AG20443 (cell line): Measurements from ENCODE around the gene CLK1.
"Not testable (repeated sequence)": the region's sequence is repeated elsewhere in the genome, so short reads cannot be mapped to it uniquely, and the experiment has no call there.

Experiments used
- DNase-seq: peaks from one replicate; pipeline ENCODE4 v3.0.0; 2012; ENCODE audit warnings: low spot score, mixed read lengths

Gene CLK1

DNA sequence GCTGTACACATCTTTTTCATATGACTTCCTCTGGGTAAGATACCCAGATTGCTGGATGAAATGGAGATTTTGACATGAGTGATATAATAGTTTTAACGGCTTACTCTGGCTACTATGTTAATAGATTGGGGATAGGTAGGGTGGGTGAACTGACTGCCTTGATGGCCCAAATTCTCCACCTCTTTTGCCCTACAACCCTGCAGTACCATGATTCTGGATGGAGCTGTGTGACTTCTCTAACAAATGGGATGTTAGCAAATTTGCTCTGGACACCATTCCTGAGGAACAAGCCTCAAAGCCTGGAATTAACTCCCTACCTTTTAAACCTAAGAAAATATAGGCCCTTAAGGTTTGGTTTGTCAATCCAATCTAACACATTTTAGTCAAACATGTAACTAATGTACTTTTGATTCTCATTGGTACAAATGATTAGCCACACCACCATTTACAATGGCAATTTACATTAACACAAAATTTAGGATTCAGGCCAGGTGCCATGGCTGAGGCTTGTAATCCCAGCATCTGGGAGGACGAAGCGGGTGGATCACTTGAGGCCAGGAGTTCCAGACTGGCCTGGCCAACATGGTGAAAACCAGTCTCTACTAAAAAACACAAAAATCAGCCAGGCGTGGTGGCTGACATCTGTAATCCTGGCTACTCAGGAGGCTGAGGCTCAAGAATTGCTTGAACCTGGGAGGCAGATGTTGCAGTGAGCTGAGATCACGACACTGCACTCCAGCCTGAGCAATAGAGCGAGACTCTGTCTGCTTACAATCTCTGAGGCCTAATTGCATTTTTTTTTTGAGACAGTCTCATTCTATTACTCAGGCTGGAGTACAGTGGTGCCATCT lies 12.8 kb downstream of the CLK1 start:
- DNase-seq: no peak

DNA sequence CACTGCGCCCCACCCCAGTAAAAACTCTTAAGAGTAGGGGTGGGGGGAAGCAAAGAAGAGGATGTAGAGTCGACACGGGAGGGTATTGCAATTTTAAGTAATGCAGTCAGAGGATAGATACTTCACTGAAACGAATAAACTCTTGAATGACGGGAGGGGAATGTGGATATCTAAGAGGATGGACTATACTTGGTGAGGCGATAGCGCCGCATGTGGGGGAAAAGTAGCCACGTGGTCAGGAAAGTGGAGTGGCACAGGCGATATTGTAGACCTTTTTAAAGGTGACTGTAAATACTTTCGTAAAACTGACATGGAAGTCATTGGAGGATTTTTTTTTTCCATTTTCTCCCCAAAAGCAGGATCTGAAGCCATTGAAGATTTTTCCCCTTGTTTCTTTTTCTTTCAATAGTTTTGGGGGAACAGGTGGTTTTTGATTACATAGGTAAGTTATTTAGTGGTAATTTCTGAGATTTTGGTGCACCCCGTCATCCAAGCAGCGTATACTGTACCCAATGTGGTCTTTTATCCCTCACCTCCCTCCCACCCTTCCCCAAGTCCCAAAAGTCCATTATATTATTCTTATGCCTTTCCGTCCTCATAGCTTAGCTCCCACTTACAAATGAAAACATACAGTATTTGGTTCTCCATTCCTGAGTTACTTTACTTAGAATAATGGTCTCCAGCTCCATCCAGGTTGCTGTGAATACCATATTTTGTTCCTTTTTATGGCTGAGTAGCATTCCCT lies 13.8 kb downstream of the CLK1 start:
- no peak for DNase-seq

DNA sequence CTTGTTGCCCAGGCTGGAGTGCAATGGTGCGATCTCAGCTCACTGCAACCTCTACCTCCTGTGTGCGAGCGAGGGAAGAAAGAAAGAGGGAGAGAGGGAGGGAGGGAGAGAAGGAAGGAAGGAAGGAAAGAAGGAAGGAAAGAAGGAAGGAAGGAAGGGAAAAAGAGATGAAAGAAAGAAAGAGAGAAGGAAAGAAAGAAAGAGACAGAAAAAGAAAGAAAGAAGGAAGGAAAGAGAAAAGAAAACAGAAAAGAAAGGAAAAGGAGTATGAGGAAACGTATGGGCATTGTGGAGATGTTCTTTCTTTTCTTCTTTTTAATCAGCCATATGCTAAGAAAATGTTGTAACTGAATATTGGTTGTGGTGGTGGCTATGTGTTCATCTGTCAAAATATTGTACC lies 16.5 kb downstream of the CLK1 start:
- DNase-seq: no peak

DNA sequence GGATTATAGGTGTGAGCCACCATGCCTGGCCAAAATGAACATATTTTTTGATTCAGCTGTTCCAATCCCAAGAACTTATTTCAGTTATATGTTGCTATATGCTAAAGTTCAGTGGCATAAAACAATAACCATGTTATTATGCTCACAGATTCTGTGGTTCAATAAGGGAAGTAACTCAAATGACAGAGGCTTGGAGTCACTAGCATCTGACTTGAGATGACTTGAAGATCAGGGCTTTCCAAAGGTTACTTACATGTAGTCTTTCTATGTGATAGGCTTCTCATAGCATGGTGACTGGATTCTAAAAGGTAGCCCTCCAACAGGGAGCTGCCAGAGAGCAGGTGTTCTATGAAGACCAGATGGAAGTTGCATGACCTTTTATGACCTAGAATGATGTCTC lies 17.2 kb downstream of the CLK1 start:
- no peak for DNase-seq

DNA sequence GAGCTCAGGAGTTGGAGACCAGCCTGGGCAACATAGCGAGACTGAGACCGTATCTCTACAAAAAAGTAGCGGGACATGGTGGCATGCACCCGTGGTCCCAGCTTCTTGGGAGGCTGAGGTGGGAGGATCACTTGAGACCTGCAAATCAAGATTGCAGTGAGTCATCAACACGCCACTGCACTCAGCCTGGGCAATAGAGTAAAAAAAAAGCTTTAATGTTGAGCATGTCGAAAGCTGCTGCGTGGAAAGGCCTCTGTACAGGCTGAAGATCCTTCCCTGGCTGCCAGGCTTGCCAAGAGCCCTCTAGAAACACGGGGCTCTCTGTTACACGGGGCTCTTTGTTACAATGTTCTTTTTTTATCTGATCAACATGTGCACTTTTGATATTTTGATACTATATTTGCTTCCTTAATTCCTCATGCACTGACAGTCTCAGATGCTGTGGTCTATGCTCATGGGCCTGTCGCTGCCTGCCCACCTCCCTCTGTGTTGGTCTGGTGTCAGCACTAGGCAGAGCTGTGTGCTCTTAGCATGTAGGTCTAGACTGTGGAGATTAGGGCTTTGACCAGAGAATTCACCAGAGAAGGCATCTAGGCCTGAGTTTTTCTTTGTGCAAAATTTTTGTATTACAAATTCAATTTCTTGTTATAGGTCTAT lies 18.7 kb downstream of the CLK1 start:
- DNase-seq: no peak

DNA sequence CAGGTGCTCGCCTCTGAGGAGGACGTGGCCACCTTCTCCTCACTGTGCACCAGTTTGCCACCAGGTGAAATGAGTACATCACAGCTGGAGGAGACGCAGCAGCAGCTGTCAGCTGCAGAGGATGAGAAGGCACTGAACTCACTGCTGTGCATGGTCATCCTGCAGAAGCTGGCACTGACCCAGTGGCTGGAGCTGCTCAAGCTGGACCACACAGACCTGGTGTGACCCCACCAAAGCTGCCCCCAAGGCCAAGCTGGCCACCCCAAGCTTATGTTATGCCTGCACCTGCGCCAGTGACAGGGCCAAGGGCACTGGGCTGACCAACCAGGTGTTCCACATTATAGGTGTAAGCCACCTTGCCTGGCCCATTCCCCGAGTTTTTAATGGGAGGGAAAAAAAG lies 19.3 kb downstream of the CLK1 start:
- DNase-seq: no peak

DNA sequence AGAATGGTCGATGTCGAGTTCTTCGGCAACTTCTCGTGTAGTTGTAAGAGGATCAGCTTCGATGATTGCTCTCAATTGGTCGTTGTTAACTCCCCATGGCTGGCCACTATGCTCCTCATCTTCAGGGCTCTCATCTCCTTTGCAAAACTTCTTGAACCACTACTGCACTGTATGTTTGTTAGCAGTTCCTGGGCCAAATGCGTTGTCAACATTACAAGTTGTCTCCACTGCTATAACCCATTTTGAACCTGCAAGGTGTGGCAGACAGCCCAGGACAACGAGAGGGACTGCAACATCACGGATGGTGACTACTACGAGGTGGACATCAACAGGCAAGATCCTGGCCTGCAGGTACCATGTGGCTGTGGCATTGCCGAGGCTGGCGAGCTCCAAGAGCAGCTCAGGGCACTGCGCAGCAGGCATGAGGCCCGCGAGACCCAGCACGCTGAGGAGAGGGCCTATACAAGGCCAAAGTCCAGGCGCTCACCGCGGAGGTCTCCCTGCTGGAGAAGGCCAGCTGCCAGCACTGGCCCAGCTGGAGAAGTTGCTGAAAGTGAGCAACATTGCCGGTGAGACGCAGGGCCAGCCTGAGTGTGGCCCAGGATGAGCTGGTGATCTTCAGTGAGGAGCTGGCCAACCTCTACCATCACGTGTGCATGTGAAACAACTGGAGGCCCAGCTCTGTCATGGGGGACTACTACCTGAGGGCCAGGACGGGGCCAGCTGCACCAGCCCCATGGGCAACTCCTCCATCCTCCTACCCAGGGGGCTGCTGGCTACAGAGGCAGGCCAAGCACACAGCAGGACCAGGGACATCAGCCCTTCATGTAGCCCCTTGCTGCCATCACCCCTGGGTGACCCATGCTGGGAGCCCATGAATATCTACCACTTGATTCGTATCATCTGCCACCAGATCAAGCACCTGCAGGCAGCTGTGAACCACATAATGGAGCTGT lies 20.2 kb downstream of the CLK1 start:
- DNase-seq: no peak

DNA sequence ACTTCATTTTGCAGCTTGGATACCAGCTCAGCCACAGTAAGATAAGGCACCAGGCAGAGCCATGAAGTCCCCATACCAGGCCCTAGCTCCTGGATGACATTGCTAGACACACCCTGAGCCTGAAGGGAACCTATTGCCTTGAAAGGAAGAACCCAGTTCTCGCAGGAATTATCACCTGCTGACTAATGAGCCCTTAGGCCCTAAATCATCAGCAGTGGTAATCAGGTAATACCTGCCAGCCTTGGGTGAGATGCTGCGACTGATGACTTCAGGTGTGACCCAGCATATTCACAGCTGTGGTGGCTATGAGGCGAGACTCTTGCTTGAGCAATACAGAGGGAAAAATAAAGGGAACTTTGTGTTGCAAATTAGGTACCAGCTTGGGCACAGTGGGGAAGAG lies 24.9 kb downstream of the CLK1 start:
- DNase-seq: no peak

DNA sequence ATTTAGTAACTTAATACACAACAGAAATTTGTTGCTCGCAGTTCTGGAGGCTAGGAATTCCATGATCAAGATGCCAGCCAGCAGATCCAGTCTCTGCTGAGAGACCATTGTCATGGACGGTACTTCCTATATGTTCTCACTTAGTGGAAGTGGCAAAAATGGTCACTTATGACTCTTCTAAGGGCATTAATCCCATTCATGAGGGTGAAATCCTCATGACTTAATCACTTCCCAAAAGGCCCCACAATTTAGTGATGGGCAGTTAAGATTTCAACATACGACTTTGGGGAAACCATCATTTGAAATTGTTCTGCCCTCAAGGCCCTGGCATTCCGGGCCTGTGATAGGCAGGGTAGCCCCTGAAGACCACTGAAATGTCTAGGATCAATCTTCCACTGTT lies 29.8 kb downstream of the CLK1 start:
- no peak for DNase-seq

DNA sequence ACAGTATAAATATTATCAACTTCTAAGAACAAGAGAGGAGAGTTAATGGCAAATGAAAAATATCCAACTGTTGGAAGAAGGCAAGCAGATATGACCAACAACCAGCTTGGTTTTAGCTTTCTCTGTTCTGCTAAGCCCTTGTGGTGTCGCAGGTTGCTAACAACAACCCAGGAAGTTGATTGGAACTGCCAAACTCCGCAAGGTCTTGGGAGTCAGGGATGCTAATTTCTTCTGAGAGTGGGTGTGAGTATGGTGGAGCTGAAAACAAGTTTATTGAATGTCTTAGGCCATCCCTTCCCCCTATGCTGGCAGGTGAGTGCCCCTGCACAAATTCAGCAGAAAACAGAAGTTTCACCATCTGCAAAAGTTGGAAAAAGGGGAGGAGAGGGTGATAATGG lies 35.2 kb downstream of the CLK1 start:
- DNase-seq: no peak

DNA sequence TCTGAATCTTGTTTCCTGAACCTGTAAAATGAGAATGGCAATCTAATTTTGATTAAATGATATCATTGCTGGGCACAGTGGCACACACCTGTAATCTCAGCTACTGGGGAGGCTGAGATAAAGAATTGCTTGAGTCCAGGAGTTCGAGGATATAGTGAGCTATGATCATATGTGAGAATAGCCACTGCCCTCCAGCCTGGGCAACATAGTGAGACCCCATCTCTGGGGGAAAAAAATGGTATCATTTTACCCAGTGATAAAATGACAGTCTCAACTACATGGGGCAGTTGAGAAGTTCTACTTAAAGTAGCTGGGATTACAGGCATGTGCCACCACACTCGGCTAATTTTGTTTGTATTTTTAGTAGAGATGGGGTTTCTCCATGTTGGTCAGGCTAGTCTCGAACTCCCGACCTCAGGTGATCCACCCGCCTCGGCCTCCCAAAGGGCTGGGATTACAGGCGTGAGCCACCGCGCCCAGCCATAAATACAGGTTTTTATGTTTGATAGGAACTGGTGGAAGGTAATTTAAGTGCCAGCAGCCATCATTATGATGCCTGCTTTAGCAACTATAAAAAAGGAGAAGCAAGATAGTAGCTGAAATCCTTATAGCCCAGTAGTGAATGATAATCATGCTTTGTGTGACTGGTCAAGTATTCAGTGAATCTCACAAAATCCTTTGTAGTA lies 35.7 kb downstream of the CLK1 start:
- DNase-seq: no peak

DNA sequence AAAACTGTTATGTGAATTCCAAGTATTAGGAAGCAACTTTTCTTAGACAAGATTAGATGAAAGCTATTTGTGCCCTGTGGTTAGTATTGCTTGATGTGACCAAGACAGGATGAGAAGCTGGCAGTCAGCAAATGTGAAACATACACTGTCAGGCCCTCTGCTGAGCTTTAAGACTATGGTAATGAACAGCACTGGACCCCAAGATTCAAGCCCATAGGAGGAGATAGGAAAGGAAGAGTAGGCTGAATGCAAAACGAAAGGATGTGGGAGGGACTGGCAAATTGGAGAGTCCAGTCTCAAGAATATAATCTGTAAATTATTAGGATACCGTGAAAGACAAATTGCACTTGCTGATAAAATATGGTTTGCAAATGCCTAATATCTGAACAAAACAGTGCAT lies 36.4 kb downstream of the CLK1 start:
- no peak for DNase-seq

DNA sequence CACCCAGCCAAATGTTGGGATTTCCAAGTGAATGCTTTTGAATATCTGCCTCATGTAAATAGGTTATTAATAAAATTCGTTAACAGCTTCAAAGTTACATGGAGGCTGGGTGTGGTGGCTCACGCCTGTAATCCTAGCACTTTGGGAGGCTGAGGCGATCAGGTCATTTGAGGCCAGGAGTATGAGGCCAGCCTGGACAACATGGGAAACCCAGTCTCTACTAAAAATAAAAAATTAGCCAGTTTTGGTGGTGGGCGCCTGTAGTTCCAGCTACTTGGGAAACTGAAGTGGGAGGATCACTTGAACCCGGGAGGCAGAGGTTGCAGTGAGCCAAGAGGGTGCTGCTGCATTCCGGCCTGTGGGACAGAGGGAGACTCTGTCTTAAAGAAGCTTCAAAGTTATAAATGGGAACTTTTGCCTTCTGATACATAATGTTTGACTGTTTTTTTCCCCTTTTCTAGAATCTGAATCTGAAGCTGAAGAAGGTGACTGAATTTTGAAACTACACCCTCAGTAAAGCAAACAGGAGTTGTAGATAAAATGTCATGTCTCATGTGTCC lies 42.7 kb downstream of the CLK1 start:
- no peak for DNase-seq

DNA sequence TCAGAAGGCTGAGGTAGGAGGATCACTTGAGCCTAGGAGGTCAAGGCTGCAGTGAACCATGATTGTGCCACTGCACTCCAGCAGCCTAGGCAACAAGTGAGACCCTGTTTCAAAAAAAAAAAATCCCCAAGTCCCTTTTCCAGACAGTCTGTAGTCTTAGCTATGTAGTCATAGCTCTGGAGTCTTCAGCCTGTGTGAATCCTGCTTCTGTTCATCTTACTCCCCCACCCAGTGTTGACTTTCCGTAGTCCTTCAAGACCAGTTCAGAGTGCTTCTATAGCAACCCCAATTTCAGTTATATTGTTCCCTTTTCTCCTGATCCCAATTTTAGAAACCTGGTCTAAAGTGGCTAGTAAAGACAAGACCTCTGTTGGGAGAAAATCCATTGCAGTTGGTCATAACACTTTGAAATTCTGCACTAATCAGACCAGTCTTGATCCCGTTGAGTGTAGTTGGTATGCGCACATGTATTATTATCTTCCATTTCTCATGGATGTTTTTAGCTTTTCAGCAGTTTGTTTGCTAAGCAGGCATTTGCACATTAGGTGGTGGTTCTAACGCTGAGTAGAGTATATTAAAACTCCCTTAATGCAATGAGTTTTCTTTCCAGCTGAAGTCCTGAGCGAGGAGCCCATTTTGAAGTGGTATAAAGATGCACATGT lies 43.8 kb downstream of the CLK1 start:
- no peak for DNase-seq

DNA sequence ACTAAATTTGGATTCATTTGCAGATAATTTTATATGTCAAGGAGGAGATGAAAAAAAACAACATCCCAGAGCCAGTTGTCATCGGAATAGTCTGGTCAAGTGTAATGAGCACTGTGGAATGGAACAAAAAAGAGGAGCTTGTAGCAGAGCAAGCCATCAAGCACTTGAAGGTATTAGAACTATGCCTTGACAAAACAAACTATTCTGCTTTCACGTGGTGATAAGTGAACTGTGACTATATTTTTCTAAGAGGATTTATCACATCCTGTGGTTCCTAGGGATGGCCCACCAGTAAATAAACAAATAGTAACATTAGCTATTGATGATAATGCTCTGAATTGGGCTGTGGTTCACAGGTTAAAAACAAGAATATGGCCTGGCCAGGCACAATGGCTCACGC lies 45.7 kb downstream of the CLK1 start:
- DNase-seq: not testable (repeated sequence)

DNA sequence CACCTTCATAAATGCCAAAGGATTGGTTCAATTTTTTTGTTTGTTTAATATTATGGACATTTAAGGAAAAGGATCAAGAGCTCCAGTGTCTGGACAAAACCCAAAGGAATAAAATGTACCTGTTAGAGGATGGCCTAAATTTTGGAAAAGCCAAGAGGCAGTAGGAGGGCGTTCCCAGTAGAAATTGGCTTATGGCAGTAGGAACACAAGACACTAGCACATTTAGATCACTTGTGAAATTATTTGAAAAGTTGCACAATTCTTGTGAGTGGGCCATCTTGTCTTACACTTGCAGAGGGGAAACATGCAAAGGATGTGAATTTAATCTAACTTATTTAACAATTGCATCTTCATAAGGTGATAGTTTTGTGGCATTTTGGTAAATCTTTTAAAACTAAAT lies 49.5 kb downstream of the CLK1 start:
- DNase-seq: no peak

DNA sequence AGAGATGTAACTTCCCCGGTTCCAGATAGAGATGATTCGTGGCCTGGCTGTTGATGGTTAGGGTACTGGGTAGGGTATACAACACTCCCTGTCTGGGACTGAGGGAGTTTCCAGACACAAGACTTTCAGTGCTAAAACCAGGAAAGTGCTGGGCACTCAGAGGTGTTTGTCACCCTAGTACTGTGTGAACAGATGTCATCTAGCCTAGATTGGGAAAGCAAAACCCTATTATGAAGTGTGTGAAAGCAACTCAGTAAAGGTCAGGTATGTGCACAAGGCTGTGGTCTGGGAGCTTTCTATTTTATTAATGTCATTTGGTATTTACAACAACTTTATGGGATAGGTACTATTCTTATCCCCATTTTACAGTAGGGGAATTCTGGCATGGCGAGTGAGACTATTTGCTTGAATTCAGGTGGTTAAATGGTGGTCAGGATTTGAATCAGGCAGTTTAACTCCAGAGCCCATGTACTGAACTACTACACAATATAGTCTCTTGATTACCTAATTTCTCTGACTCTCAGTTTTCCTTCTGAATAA lies 50.1 kb downstream of the CLK1 start:
- DNase-seq: no peak

DNA sequence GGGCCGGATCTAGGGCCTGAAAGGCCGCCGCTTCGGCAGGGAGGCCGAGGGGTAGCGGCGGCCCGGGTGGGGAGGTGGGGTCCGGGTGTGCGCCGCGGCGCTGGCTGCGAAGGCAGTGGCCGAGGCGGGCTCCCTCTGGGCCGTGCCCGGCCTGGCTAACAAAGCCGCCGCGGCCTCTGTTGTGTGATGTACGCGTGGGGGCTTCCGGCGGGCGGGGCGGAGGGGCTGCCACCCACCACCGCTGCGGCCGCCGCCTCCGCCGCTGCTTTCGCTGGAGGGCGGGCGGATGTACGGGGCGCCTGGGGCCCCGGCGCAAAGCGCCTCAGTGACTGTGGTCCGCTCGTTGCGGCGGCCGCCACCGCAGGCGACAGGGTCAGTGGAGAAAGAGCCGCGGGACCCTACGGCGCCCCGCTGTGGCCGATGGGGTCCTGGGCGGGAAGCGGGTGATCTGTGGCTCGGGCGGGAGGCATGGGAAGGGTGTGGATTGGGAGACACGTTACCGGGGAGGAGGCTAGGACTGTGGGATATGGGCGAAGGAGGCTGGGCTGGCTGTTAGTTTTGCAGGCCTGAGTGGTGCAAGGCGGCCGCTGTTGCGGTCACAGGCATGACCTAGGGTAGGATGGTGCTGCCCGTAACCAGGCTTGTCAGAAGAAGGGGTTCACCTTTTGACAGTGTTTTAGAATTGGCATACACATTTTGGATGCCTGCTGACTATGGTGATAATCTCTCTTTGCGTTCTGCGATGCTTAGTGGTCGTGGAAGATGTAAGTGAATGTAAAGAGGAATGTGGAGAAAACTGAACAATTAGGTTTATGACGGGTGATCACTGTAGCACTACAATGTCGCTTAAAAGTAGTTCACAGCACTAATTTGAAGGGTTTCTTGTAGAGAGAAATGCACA lies 52.1 kb downstream of the CLK1 start:
- DNase-seq: peak; percentile 78
